ENCODE results near the gene RETREG1. TPM values are rescaled to one million over a fixed set of nuclear protein-coding genes. Genes with fewer than 3 reads are reported as not detected.

Gene RETREG1
- total and polyA plus RNA-seq, 2 donors (not counting 3 experiments of a cell fraction or from before 2014, with no cell fraction given), result 0.46 TPM; not detected in 1

- DNase-seq (ENCODE audit: low read depth, low spot score), result no peak
- Histone ChIP-seq H3K27ac (ENCODE audit: insufficient read depth, low read depth, low read length) (no peak overlapping the region), H3K4me3 (replicated peaks in 1 of 3; ENCODE audit: insufficient read depth in 1 of 3, low read depth in 1 of 3, low read length in 3 of 3) (no peak overlapping the region), H3K9ac (replicated peaks; ENCODE audit: extremely low read depth, insufficient read depth, low read length) (no peak overlapping the region), H4K20me1 (replicated peaks; ENCODE audit: control insufficient read depth, extremely low read depth, insufficient read depth, low read length) (no peaks in the 10 kb centered on the region), H3K9me3 (replicated peaks; ENCODE audit: control insufficient read depth, insufficient read depth, low read length) (no peaks in the 10 kb centered on the region), H3K4me1 (ENCODE audit: control insufficient read depth, extremely low read depth, insufficient read depth, low read length) (no peaks in the 10 kb centered on the region), H3K4me2 (ENCODE audit: insufficient read depth, low read length) (no peak overlapping the region), H2AFZ (ENCODE audit: low read depth, low read length) (no peak overlapping the region), H3K27me3 (ENCODE audit: control insufficient read depth in 2 of 2, insufficient read depth in 2 of 2, low read length in 2 of 2) (peaks cover 0 to 2% of the 10 kb centered on the region in 2 experiments), H3K36me3 (ENCODE audit: control insufficient read depth in 2 of 2, extremely low read depth in 1 of 2, insufficient read depth in 2 of 2, low read length in 2 of 2) (no peaks in the 10 kb centered on the region), H3K79me2 (ENCODE audit: control insufficient read depth, insufficient read depth, low read length) (no peaks in the 10 kb centered on the region), H3K9me1 (replicated peaks; ENCODE audit: control insufficient read depth, extremely low read depth, insufficient read depth, low read length) (no peaks in the 10 kb centered on the region)
- CTCF ChIA-PET, result no interaction called here
- TF ChIP-seq JUN (IDR thresholded peaks at IDR 0.05; ENCODE audit: borderline replicate concordance, insufficient read depth, insufficient read length, low read depth) (no peak), POLR2A (IDR thresholded peaks at IDR 0.05; ENCODE audit: low read depth, low read length) (no peak)
- dilution Hi-C loops (cut with MboI; ENCODE audit: extremely low pct_ligation_motif_present, low sequenced_read_pairs), result no loop called here
- POLR2A ChIA-PET, result no interaction called here
- no TSS peak for BruUV-seq (replicated peaks)
- no peak for FAIRE-seq
- intact Hi-C loops (cut with micrococcal nuclease), result no loop called here
Observed at GRCh38 chr5:16500024-16500423, 116.8 kb downstream of the RETREG1 start.

- BruUV-seq (replicated peaks), result no TSS peak
- Histone ChIP-seq H3K27ac (ENCODE audit: insufficient read depth, low read depth, low read length) (no peak overlapping the region), H3K4me1 (ENCODE audit: control insufficient read depth, extremely low read depth, insufficient read depth, low read length) (no peaks in the 10 kb centered on the region), H3K4me2 (ENCODE audit: insufficient read depth, low read length) (no peak overlapping the region), H3K9me1 (replicated peaks; ENCODE audit: control insufficient read depth, extremely low read depth, insufficient read depth, low read length) (no peaks in the 10 kb centered on the region), H3K27me3 (ENCODE audit: control insufficient read depth in 2 of 2, insufficient read depth in 2 of 2, low read length in 2 of 2) (no peaks in the 10 kb centered on the region), H3K9ac (replicated peaks; ENCODE audit: extremely low read depth, insufficient read depth, low read length) (no peak overlapping the region), H4K20me1 (replicated peaks; ENCODE audit: control insufficient read depth, extremely low read depth, insufficient read depth, low read length) (no peaks in the 10 kb centered on the region), H2AFZ (ENCODE audit: low read depth, low read length) (no peak overlapping the region), H3K4me3 (replicated peaks in 1 of 3; ENCODE audit: insufficient read depth in 1 of 3, low read depth in 1 of 3, low read length in 3 of 3) (no peak overlapping the region), H3K79me2 (ENCODE audit: control insufficient read depth, insufficient read depth, low read length) (no peaks in the 10 kb centered on the region), H3K36me3 (ENCODE audit: control insufficient read depth in 2 of 2, extremely low read depth in 1 of 2, insufficient read depth in 2 of 2, low read length in 2 of 2) (no peaks in the 10 kb centered on the region), H3K9me3 (replicated peaks; ENCODE audit: control insufficient read depth, insufficient read depth, low read length) (no peaks in the 10 kb centered on the region)
- FAIRE-seq, result no peak
- CTCF ChIA-PET, result no interaction called here
- intact Hi-C loops (cut with micrococcal nuclease), result no loop called here
- dilution Hi-C loops (cut with MboI; ENCODE audit: extremely low pct_ligation_motif_present, low sequenced_read_pairs), result no loop called here
- no peak for TF ChIP-seq POLR2AphosphoS5 (IDR thresholded peaks at IDR 0.05; ENCODE audit: insufficient read depth, low read depth, low read length)
- no peak for TF ChIP-seq GATA2 (IDR thresholded peaks at IDR 0.05; ENCODE audit: insufficient read depth, insufficient read length, low read depth, low read length)
- TF ChIP-seq MAX (IDR thresholded peaks at IDR 0.05; ENCODE audit: insufficient read depth, insufficient read length), result no peak
- no peak for TF ChIP-seq FOS (IDR thresholded peaks at IDR 0.05; ENCODE audit: borderline replicate concordance, insufficient read depth, low read length)
- no peak for TF ChIP-seq EZH2 (IDR thresholded peaks at IDR 0.05; ENCODE audit: borderline replicate concordance, low read depth, low read length, severe bottlenecking)
- no peak for DNase-seq (ENCODE audit: low read depth, low spot score)
- POLR2A ChIA-PET, result no interaction called here
Observed at GRCh38 chr5:16497546-16497945, 119.3 kb downstream of the RETREG1 start.
